Measurements from ENCODE around the gene CCR9. TPM values are rescaled to one million over a fixed set of nuclear protein-coding genes. Genes with fewer than 3 reads are reported as not detected.

Gene CCR9
- total RNA-seq, 1 donor from 2014 or later, result not detected

DNA sequence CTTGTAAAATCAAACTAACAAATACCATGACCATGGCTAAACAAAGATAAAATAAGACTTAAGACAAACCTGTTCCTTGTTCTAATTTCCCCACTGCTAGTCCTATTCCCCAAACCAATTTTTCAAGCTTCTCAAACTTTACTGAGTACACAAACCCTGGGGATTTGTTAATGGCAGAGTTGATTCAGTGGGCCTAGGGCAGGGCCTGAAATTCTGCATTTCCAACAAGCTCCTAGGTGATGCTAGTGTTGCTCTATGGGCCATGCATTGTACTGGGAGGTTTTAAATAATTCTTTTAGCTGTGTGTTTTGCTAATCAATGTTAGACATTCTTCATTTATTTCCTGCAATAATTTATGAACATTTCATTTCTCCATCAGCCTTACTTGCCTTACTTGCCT lies 13.3 kb upstream of the CCR9 start:
- ATAC-seq, result no peak

DNA sequence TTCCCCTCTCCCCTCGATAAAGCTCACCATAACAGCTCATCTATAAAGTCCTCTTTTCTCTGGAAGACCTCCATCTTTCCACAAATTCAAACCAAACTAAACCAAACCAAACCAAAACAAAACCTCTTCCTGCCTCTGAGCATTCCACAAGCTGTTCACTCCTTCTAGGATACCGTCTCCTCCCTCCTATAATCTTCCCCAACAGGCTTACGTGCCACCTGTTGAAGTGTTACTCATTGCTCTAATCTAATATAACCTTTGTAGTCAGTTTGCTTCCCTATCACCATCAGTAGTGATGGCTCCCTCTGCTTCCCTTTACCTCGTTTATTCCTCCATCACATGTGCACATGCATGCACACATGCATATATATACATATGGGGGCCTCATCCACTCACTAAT lies 12.7 kb upstream of the CCR9 start:
- ATAC-seq, result no peak

DNA sequence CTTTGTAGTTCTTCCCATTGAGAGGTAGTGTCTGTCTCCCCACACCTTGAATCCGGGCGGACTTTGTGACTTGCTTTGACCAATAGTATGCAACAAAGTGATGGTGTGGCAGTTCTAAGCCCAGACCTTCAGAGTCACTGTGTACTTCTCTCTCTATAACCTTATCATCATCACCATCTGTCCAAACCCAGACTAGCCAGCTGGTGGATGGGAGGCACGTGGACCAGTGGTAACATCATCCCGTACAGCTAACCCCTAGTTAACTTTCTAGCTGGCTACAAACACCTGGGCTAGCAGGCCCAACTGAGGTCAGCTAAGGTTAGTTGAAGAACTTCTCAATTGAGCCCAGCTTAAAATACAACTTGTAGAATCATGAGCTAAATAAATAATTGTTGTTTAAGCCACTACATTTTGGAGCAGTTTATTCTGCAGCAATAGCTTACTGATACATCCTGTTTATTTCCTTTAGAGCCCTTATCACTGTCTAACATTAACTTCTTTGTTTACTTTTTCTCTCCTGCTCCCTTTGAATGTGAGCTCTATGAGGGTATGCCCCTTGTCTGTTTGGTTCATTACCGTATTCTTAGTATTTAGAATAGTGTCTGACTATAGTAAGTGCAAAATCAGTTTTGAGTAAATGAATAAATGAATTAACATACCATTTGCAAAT lies 11.5 kb upstream of the CCR9 start:
- ATAC-seq, result no peak

DNA sequence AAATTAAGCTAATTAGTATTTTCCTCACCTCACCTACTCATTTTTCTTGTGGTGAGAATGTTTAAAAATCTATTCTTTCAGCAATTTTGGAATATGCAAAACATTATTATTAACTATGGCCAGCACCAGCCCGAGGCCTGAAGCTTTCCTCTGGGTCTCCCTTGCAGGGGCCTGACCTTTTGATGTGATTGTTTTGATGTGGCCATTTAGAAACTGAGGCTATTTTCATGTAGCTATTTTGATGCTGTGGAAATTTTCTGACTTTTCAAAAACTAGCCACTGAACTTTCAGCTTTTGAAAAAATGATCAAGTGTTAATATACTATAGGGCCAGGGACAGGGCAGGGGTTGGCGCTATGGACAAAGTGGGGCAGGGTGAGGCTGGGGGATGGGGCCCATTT lies 8.2 kb upstream of the CCR9 start:
- ATAC-seq, result no peak

DNA sequence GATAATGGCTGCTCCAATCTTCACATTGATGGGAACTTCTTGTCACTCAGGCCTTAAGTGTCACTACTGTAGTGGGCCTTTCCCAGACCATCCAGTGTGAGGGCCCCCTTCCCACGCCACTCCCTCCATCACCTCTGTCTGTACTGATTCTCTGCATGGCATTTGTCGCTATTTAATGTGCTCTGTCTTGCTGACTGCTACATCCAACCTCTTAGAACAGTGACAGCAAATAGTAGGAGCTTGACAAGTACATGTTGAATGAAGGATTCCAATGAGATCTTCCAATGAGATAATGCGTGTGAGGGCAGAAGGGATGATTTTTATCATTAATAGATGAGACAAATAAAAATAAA lies 5.6 kb upstream of the CCR9 start:
- no peak for ATAC-seq

DNA sequence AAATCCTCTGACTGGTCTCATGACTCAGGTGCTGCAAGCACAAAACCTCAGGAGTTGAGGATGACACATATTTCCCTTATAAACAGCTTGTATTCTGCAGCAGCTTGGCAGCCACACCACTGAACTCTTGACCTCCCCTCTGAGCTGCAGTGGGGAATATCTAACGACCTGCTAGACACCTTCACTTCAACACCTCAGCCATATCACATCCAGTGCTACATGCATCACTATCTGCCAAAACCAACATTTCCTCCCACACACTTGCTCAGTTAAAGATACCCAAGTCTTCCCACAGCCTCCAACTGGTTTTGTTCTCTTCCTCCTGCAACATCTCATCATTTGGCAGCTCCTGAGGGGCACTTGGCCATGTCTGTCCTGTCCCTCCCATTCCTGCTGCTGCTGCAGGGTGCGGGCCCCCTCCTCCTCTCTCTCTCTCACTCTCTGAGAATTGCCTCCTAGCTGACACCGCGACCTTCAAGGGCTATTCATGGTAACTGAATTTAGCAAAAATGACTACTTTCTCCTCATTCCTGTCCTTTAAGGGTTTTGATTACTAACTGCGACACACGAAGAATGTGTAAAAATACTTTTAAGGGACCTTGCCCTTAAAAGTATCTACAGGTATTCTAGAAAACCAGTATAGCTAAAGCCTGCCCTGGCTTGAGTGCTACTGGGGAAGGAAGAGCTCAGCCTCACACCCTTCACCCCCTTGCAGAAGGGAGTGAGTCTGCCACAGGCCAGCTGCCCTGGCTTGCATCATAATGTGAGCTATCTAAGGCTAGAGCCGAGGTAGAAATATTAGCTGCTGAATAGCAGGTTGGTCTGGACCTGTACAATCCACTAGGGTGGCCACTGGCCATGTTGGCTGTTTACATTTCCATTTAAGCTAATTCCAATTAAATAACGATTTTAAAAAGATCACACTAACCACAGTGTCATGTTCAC lies 5.0 kb upstream of the CCR9 start:
- ATAC-seq, result no peak

DNA sequence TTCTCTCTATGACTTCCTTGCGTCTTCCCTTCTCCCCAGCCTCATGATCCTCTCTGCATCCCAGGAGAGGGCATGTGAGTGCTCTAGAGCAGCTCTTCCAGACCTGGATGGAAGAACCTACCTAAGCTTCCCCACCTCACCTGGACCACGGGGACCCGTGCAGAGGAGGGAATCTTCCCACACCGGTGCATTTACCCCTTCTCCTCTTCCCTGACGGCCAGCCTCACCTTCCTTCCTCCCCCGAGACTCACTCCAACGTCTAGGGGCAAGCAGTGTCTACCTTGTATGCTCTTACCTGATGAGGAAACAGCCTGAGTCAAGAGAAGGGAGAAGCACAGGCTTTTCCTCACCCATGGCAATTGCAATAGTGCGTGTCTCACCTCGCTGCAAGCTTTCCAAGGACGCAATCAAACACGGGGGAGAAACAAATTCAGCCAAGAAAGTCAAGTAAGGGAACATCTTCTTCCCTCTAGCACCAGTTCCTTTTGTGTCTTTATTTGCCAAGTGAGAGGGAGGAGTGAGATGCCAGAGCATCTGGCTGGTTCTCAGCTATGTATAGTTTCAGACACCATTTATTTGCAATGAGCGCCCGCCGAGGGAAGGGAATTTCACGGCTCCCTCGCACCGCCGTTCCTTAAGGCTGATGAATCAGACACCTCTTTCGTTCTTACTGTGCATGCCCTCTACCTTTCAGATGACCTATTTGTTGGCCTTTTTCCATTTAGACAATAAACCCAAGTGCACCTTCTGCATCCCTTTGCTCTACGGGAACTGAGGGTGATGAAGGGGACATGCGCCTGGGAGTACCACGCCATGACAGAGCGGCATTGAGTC lies 1.8 kb upstream of the CCR9 start:
- no peak for ATAC-seq

DNA sequence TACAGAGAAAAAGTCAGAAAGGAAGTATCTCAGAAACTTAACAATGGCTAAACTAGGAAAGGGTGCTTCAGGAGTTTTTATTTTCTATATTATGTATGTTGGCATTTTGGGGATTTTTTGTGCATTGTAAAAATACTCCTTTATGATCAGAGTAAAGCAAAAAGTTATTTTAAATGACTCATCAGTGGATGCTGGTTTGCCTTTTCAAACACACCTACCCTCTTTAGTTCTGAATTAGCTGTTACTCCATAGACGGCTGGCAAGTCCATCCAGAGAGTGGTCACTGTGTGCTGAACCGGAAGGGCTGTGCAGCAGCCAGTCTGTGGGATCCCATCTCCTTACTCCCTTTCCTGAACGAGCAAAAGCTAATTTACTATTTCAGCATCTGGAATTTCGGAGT lies 942 bp downstream of the CCR9 start:
- no peak for ATAC-seq

DNA sequence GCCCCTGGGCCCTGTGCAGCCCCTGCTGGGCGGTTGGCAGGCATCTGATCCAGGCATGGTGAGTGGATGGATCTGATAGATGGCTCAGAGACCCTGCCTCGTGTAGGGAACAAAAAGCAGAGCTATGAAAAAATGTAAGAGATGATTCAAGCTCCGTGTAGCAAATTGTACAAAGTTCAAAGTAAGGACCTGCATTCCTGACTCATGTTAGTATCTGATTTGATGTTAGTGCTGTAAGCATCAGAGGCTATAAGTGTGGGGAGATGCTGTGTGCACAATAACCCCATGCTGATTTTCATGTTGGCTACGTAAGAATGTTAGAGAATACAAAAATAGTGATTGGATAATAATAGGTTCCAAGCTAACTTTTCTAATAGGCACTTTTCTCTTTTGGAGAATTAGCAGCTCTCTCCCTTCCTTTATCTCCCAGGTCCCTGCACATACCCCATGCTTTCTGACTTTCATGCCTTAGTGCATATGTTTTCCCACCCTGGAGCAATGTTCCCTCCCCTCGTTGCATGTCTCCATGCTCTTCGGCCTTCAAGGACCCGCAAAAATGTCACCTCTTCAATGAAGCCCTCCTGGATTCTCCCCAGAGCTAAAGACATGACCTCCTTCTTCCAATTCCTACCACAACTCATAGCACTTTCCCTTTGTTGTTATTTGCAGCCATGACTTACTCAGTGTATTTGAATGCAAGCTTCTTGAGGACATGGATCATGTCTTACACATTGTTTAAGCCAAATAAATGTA lies 1.6 kb downstream of the CCR9 start:
- ATAC-seq, result no peak

DNA sequence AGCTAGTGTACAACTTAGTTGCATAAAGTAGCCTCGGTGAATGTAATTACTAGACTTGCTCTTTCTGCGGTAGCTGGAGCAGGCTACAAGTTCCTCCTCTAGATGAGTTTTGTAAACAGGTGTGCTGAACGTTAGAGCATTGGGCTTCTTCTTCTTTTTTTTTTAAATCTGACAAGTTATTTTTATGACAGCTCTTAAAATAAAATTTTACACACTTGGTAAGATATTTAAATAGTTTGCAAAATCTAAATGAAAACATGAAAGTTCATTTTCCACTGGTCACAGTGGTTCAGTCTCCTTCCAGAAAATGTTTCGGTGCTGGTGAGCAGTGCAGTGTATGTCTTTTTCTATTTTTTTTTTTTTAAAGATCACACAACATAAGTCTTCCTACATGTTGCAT lies 3.0 kb downstream of the CCR9 start:
- ATAC-seq, result no peak

DNA sequence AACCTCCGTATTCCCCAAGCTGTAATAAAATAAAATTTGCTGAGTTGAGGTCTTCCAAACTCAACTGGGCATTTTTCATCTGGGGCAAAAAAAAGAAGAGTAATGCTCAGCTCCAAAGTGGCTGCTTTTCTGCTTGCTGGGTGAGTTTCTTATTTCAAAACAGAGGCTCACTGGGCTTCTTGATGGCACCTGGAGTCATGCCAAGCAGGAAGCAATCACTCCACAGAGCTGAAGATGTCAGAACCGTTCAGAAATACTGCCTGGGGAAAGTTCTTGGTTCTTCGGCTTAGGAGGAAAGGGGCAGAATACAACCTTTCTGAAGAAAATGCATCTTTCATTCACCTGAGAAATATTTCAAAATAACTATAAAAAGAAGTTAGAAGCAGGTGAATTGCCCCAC lies 4.1 kb downstream of the CCR9 start:
- ATAC-seq, result no peak

DNA sequence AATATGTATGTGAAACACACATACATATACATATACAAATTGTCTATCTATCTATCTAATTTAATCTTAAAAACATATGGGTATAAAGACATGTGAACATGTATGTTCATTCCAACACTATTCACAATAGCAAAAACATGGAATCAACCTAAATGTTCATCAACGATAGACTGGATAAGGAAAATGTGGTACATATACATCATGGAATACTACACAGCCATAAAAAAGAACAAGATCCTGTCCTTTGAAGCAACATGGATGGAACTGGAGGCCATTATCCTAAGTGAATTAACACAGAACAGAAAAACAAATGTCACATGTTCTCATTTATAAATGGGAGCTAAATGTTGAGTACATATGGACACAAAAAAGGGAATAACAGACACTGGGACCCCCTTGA lies 5.8 kb downstream of the CCR9 start:
- no peak for ATAC-seq

DNA sequence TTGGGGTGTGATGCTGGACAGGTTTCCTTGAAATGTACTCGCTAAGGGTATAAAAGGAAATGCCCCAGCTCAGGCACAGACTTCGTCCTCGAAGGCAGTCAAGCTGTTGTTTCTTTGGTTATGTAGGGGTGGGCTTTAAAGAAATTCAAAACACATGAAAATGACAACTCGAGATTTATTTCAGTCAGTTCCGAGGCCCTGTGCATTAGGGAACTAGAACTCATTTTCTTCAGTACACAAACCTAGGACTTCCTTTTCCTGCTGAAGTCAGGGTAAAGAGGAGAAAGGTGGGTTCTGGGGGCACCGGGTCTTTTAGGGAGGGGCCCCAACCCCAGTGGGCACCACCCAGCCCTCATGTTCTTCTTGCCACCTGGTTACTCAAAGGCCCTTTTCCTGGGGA lies 7.7 kb downstream of the CCR9 start:
- no peak for ATAC-seq

DNA sequence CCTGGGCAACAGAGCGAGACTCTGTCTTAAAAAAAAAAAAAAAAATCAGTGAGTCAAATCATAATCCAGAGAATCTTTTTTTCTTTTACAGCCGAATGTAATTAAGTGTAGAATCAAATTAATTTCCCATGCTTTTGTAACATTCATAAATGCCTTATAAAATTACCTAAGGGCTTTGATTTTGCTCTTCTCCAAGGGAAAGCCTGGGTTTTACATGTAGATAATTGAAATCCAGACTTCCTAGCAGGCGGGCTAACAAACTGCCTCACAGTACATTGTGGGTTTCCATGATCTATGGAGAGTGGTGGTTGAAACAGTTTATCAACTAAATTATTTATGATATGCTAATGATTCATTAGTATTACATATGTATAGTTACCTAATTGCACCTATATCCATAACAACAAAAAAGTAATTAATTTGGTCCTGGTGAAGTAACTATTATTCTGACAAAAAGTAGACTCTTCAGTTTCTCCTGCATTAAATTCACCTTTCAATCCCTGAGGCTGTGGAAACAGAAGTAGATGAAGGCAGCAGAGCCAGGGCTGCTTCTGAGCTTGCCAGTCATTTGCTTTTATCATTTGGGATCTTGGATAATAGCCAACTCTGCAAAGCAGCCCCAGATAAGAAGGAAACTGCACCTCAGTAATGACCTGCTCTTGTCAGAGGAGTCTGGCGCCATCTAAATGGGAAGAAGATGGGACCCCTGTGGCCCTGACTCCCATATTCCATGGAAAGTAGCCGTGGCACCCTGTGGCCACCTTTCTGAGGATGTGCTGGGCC lies 9.5 kb downstream of the CCR9 start:
- ATAC-seq, result no peak

DNA sequence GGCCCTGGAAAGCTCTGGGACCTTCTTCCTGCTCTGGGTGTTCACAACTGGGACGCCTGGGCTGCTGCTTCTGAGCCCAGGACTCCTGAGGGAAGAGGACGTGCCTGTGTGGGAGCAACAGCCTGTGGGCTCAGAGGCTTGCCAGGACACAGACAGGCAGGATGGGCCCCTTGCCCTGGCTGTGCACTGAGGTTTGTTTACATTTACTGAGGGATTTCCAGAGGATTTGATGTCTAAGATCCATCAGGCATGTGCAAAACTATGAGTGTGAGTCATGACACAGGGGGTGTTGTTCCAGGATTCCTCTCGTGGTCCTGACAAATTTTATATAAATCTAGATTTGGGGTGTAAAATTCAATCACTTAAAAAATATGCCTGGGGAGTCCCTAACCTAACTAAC lies 10.6 kb downstream of the CCR9 start:
- peak; percentile 57 for ATAC-seq

DNA sequence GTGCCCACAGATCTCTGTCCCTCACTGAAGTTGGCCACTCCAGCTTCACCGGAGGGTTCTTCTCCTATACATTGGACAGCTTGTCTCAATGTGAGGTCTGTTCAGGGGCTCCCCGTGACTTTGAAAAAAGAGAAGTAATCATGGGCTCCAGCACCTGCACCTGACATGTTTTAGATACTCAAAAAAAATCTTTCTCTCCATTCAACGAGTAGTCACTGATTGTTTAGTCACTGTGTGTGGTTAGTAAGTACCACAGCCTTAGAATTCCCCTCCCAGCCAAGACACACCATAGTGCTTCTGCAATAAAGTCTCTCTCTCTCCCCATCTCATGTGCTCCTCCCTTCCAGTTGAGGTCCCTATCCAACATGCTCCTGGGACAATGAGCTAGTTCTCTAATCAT lies 18.6 kb downstream of the CCR9 start:
- ATAC-seq, result no peak

DNA sequence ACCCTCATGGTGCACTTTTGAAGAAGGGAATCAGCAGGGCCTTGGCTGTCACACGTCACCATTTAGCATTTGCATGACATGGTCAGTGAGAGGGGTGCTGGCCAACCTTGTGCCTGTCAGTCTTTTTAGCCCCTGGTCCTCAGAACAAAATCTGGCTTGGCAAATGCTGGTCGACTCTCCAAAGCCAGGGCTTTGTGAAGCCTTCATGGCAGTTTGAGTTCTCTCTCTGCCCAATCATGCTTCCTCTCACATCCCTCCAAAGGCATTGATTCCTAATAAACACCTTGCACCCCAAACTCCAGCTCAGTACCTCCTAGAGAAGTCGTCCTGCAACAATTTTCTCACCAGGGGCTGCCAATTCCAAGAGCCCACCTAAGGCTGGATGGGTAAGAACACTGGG lies 19.4 kb downstream of the CCR9 start:
- no peak for ATAC-seq

DNA sequence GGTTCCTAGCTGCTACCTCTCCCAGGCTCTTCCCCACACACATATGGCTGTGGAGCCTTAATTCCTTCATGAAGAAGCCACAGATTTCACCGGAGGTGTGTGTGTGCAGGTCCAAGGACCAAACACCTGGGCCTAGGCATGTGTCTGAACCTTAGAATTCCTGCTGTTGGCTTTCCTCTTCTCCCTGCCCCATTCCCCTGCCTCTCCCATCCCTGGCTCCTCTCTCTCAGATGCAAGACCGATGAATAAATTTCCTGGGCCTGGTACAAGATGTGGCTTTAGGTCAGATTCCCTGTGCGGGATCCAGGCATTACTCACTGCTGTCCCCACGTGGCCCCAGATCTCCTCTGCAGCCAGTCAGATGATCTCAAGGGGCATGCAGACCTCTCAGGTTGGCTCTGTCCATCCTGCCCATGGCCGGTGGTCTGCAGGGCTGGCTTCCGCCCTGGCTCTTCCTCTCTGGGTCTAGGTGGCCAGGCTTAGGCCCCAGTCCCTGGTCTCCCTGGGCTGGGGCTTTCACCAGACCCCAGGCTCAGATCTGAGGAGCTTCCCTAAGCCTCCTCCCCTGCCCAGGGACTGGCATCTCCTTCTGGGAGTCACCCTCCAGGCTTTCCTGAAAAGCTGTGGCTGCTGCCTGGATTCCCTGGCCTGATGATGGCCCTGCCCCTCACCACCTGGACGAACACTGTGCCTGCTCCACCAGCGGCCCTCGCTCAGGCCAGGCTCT lies 20.5 kb downstream of the CCR9 start:
- no peak for ATAC-seq

DNA sequence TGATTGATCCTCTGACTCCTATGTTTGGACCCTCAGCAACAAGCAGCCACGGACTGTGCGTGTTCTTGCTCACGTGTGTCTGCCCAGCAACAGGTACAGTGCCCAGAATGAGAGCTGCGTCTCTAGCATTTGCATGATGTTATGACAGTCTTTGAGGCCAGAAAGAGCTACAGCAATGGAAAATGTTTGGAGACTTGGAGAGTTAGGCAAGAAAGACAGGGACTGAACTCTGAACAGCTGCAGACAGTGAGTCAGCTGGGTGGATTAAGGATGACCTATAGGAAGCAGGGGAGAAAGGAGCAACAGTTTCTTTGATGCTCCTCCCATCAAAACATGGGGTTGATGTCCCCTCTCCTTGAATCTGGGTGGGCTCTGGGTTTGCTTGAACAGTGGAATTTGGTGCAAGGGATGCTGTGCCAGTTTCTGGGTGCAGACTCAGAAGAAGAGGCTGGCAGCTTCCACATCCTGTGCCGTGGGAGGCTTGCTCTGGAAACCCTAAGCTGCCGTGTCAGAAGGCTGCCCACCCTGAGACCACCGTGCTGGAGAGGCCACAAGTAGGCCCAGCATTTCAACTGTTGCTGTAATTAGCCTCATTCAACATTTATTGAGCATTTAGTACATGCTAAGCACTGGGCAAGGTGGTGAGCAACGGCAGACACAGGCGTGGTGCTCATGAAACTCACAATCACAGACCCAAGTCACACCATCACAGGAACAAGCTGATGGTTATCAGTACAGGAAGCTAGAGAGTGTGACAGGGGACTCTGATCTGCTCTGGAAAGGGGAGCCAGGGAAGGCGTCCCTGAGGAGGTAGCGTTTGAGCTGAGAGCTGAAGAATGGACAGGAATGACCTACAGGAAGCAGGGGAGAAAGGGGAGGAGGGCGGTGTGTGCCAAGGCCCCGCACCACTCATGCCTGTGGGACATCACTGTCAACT lies 21.7 kb downstream of the CCR9 start:
- ATAC-seq, result no peak

DNA sequence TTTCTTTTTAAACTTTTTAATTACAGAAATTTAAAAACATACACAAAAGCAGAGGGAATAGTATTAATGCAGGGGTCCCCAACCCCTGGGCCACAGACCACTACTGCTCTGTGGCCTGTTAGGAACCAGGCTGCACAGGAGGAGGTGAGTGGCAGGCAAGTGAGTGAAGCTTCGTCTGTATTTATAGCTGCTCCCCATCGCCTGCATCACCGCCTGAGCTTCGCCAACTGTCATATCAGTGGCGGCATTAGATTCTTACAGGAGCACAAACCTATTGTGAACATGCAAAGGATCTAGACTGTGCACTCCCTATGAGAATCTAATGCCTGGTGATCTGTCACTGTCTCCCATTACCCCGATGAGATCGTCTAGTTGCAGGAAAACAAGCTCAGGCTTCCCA lies 22.4 kb downstream of the CCR9 start:
- no peak for ATAC-seq

Data from esophagus mucosa (tissue), 1 donor.